Measurements from ENCODE around the gene ZDHHC4.

Gene ZDHHC4

GRCh38 chr7:6577369-6578113 is at the start of gene ZDHHC4:
ZDHHC4 (plus strand) TSS chr7:6577454; CDS start chr7:6580562, 3,108 bp downstream.
- DNase-seq, result peak; percentile 84

- DNase-seq, result no peak
Measured at GRCh38 chr7:6528401-6529130, 48.7 kb upstream of the ZDHHC4 start.

GRCh38 chr7:6529643-6530042 is 47.6 kb upstream of the ZDHHC4 start:
- no peak for DNase-seq

GRCh38 chr7:6530626-6531491 is 46.4 kb upstream of the ZDHHC4 start:
- peak; percentile 36 for DNase-seq

GRCh38 chr7:6531492-6532279 is 45.6 kb upstream of the ZDHHC4 start:
- no peak for DNase-seq

- no peak for DNase-seq
Measured at GRCh38 chr7:6532516-6532915, 44.7 kb upstream of the ZDHHC4 start.

- DNase-seq, result no peak
Measured at GRCh38 chr7:6533893-6534495, 43.3 kb upstream of the ZDHHC4 start.

- no peak for DNase-seq
Measured at GRCh38 chr7:6536262-6537260, 40.7 kb upstream of the ZDHHC4 start.

- DNase-seq, result no peak
Measured at GRCh38 chr7:6542368-6542767, 34.9 kb upstream of the ZDHHC4 start.

GRCh38 chr7:6545398-6546126 is 31.7 kb upstream of the ZDHHC4 start:
- DNase-seq, result no peak

GRCh38 chr7:6546498-6547251 is 30.6 kb upstream of the ZDHHC4 start:
- DNase-seq, result no peak

- no peak for DNase-seq
Measured at GRCh38 chr7:6547400-6547799, 29.9 kb upstream of the ZDHHC4 start.

- DNase-seq, result no peak
Measured at GRCh38 chr7:6551016-6551511, 26.2 kb upstream of the ZDHHC4 start, which contains the start of gene GRID2IP. GRID2IP (minus strand) TSS chr7:6551461; CDS start chr7:6551436, 25 bp downstream.

- no peak for DNase-seq
Measured at GRCh38 chr7:6553448-6554044, 23.7 kb upstream of the ZDHHC4 start.

GRCh38 chr7:6554848-6555247 is 22.4 kb upstream of the ZDHHC4 start:
- no peak for DNase-seq

- no peak for DNase-seq
Measured at GRCh38 chr7:6556196-6556595, 21.1 kb upstream of the ZDHHC4 start.

- DNase-seq, result peak; percentile 13
Measured at GRCh38 chr7:6558837-6559236, 18.4 kb upstream of the ZDHHC4 start.

GRCh38 chr7:6559896-6560295 is 17.4 kb upstream of the ZDHHC4 start:
- no peak for DNase-seq

GRCh38 chr7:6562106-6562505 is 15.1 kb upstream of the ZDHHC4 start:
- DNase-seq, result no peak

All from CD4-positive, alpha-beta T cell treated with Interleukin-4 for 4 hours (primary cell).